ENCODE results near the gene PAK5.

DNA sequence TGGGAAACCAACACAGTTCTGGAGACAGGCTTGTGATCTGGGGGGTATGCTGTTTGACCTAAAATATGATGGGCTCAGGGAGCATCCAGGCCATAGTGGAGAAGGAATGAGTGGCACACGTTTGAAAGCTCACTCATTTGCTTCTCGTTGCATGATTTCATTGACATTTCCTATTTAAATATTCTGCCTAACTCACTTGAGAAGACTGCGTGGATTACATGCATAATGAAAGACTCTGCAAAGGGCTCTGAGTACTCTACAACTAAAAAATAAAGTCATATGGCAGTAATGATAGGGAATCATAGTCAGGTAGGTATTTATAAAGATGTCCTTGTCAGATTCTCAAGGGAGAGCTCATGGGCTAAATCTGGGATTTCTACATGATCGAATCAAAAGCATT lies 206.6 kb downstream of the PAK5 start:
- TF ChIP-seq, protein P1, sequence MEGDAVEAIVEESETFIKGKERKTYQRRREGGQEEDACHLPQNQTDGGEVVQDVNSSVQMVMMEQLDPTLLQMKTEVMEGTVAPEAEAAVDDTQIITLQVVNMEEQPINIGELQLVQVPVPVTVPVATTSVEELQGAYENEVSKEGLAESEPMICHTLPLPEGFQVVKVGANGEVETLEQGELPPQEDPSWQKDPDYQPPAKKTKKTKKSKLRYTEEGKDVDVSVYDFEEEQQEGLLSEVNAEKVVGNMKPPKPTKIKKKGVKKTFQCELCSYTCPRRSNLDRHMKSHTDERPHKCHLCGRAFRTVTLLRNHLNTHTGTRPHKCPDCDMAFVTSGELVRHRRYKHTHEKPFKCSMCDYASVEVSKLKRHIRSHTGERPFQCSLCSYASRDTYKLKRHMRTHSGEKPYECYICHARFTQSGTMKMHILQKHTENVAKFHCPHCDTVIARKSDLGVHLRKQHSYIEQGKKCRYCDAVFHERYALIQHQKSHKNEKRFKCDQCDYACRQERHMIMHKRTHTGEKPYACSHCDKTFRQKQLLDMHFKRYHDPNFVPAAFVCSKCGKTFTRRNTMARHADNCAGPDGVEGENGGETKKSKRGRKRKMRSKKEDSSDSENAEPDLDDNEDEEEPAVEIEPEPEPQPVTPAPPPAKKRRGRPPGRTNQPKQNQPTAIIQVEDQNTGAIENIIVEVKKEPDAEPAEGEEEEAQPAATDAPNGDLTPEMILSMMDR (IDR thresholded peaks at IDR 0.05) = no peak
- TF ChIP-seq POLR2A (IDR thresholded peaks at IDR 0.05) = no peak

Data from esophagus squamous epithelium (tissue), 4 donors.